Stimulated activated naive CD4-positive, alpha-beta T cell (primary cell): ENCODE results near the gene HEATR1.
"Not testable (repeated sequence)": the region's sequence is repeated elsewhere in the genome, so short reads cannot be mapped to it uniquely, and the experiment has no call there.

Experiments
- DNase-seq, 6 experiments: peaks; one replicate each; lab custom pipeline; 2025; lab: John Stamatoyannopoulos, UW

Gene HEATR1

GRCh38 chr1:236603991-236604904 is at the start of gene HEATR1:
HEATR1 (minus strand) TSS chr1:236604516; CDS start chr1:236604095, 421 bp downstream.
- DNase-seq, result peak; percentile 72 to 86 (median 77)

GRCh38 chr1:236645016-236645680 is 40.8 kb upstream of the HEATR1 start:
- DNase-seq, result no peak

GRCh38 chr1:236642763-236643162 is 38.4 kb upstream of the HEATR1 start:
- DNase-seq, result no peak

GRCh38 chr1:236639686-236640085 is 35.4 kb upstream of the HEATR1 start:
- no peak for DNase-seq

GRCh38 chr1:236638945-236639344 is 34.6 kb upstream of the HEATR1 start:
- DNase-seq, result no peak

- no peak for DNase-seq
These were observed 31.7 kb upstream of the HEATR1 start for GRCh38 chr1:236636017-236636416.

- no peak for DNase-seq
These were observed 23.6 kb upstream of the HEATR1 start for GRCh38 chr1:236627727-236628408.

GRCh38 chr1:236623371-236624166 is 19.3 kb upstream of the HEATR1 start:
- no peak for DNase-seq

GRCh38 chr1:236622407-236622806 is 18.1 kb upstream of the HEATR1 start:
- DNase-seq, result no peak

- no peak for DNase-seq
These were observed 15.1 kb upstream of the HEATR1 start for GRCh38 chr1:236619398-236619797.

- DNase-seq, result no peak
These were observed 14.2 kb upstream of the HEATR1 start for GRCh38 chr1:236618507-236618906.

GRCh38 chr1:236615399-236616148 is 11.3 kb upstream of the HEATR1 start:
- DNase-seq, result no peak

- DNase-seq, result no peak
These were observed 8.0 kb upstream of the HEATR1 start for GRCh38 chr1:236612349-236612748.

GRCh38 chr1:236608930-236609726 is 4.8 kb upstream of the HEATR1 start:
- DNase-seq, result no peak

- DNase-seq, result not testable (repeated sequence)
These were observed 3.3 kb upstream of the HEATR1 start for GRCh38 chr1:236607597-236607996.

- DNase-seq, result no peak
These were observed 840 bp upstream of the HEATR1 start for GRCh38 chr1:236604905-236605806.

GRCh38 chr1:236602171-236602570 is 2.1 kb downstream of the HEATR1 start:
- DNase-seq, result no peak

GRCh38 chr1:236590553-236591150 is 13.7 kb downstream of the HEATR1 start:
- no peak for DNase-seq

- DNase-seq, result no peak
These were observed 14.8 kb downstream of the HEATR1 start for GRCh38 chr1:236589531-236589930.
